Cardiac fibroblast (primary cell): Measurements from ENCODE around the gene SESN2.
"Not testable (repeated sequence)": the region's sequence is repeated elsewhere in the genome, so short reads cannot be mapped to it uniquely, and the experiment has no call there.

Experiments used
- DNase-seq, 2 donors: peaks; one replicate each; pipeline versions ENCODE4 v3.0.0 to v3.0.0-alpha.2; 2010; ENCODE audit warnings: low read depth in 2 of 2
- H3K4me3 ChIP-seq, 2 donors: replicated peaks in 1 of 2; 1 replicate in 1 of 2; 2 replicates in 1 of 2; pipeline ENCODE4 v1.5.1; 2011; ENCODE audit warnings: low read depth in 2 of 2, low read length in 2 of 2, mild to moderate bottlenecking in 2 of 2, moderate library complexity in 1 of 2
- TF ChIP-seq, protein P1 (sequence below): IDR thresholded peaks from one replicate; pipeline ENCODE4 v1.5.1; 2011; ENCODE audit warnings: low read depth, mild to moderate bottlenecking, low read length, inconsistent platforms

The SESN2 gene

DNA sequence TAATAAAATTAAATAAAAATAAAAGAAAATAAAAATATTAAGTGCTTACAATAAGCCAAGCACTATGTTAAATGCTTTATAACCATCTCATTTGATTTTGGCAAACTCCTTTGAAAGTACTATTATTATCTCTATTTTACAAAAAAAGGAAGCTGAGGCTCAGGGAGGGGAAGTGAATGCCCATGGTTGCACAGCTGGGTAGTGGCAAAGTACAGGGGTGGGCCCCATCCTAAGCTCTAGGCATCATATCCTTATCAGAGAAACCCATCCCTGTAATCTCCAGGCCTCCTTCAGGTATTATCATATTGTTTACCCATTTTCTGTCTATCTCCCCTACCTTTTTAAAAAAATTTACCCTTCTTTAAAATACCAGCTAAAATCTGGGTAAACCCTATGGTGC is 67.2 kb downstream of the SESN2 start:
- TF ChIP-seq, protein P1, sequence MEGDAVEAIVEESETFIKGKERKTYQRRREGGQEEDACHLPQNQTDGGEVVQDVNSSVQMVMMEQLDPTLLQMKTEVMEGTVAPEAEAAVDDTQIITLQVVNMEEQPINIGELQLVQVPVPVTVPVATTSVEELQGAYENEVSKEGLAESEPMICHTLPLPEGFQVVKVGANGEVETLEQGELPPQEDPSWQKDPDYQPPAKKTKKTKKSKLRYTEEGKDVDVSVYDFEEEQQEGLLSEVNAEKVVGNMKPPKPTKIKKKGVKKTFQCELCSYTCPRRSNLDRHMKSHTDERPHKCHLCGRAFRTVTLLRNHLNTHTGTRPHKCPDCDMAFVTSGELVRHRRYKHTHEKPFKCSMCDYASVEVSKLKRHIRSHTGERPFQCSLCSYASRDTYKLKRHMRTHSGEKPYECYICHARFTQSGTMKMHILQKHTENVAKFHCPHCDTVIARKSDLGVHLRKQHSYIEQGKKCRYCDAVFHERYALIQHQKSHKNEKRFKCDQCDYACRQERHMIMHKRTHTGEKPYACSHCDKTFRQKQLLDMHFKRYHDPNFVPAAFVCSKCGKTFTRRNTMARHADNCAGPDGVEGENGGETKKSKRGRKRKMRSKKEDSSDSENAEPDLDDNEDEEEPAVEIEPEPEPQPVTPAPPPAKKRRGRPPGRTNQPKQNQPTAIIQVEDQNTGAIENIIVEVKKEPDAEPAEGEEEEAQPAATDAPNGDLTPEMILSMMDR = no peak
- H3K4me3 ChIP-seq = no peak overlapping the region
- DNase-seq = no peak

DNA sequence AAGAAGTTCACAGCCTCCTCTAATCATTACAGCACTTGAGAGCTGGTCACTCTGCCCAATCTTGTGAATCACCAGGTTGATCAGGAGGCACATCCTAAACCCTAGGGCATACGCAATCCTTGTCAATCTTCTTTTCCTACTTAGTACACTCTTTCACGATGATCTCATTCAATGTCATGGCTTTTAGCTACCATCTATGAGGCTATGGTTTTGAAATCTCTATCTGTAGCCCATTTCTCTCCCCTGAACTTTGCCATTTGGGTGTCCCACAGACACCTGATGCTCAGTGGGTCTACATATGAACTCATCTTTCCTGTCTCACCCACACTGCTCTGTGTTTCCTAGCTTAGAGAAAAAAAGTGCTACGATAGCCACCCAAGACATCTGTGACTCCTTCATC is 67.7 kb downstream of the SESN2 start:
- H3K4me3 ChIP-seq = no peak overlapping the region
- TF ChIP-seq, protein P1 = no peak
- no peak for DNase-seq

DNA sequence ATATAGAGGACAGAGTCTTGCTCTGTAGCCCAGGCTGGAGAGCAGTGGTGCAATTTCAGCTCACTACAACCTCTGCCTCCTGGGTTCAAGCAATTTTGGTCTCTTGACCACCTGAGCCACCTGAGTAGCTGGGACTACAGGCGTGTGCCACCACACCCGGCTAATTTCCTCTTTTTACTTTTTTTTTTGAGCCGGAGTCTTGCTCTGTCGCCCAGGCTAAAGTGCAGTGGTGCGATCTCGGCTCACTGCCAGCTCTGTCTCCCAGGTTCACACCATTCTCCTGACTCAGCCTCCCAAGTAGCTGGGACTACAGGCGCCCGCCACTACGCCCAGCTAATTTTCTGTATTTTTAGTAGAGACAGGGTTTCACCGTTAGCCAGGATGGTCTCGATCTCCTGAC is 68.1 kb downstream of the SESN2 start:
- DNase-seq, H3K4me3 ChIP-seq: not testable (repeated sequence)

DNA sequence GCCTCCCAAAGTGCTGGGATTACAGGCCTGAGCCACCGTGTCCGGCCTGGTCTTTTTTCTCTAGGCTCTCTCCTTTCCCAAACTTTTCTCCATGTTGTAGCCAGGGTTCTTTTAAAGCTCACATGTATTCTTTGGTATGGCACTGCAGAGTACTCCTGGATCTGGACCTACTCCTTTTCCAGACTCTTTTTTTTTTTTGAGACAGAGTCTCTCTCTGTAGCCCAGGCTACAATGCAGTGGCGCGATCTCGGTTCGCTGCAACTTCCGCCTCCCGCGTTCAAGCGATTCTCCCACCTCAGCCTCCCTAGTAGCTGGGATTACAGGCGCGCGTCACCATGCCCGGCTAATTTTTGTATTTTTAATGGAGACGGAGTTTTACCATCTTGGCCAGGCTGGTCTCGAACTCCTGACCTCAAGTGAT is 68.9 kb downstream of the SESN2 start:
- TF ChIP-seq, protein P1 = no peak
- peak overlapping the region; percentile 53 to 75 for H3K4me3 ChIP-seq
- no peak for DNase-seq

DNA sequence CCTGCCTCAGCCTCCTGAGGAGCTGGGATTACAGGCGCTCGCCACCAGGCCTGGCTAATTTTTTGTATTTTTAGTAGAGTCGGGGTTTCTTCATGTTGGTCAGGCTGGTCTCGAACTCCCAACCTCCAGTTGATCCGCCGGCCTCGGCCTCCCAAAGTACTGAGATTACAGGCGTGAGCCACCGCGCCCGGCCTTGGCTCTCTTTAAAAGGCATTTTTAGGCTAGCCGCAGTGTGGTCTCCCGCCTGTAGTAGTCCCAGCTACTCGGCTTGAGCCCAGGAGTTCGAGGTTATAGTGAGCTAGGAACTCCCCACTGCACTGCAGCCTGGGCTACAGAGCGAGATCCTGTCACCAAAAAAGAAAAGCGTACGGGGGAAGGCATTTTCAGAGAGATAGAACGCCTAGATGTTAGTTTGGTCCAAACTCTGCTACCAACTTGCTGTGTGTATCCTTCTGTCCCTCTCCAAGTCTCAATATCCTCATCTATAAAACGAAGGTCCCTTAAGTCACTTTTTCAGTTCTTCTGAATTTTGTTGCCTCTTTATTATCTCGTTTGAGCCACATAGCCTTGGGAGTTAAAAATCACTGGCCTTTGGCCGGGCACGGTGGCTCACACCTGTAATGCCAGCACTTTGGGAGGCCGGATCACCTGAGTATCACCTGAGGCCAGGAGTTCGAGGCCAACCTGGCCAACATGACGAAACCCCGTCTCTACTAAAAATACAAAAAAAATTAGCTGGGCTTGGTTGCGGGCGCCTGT is 70.3 kb downstream of the SESN2 start:
- peak; percentile 37 to 44 for DNase-seq
- TF ChIP-seq, protein P1 = peak; percentile 16
- peak overlapping the region; percentile 53 to 75 for H3K4me3 ChIP-seq
